Hematopoietic multipotent progenitor cell treated with erythropoietin and hydrocortisone succinate and interleukin-3 and kit ligand, for 17 days (in vitro differentiated cells): ENCODE measurements around the gene SPEG.

Experiments
- DNase-seq: peaks from one replicate; pipeline ENCODE4 v3.0.0-alpha.2; 2015; ENCODE audit warnings: low spot score

The SPEG gene

DNA sequence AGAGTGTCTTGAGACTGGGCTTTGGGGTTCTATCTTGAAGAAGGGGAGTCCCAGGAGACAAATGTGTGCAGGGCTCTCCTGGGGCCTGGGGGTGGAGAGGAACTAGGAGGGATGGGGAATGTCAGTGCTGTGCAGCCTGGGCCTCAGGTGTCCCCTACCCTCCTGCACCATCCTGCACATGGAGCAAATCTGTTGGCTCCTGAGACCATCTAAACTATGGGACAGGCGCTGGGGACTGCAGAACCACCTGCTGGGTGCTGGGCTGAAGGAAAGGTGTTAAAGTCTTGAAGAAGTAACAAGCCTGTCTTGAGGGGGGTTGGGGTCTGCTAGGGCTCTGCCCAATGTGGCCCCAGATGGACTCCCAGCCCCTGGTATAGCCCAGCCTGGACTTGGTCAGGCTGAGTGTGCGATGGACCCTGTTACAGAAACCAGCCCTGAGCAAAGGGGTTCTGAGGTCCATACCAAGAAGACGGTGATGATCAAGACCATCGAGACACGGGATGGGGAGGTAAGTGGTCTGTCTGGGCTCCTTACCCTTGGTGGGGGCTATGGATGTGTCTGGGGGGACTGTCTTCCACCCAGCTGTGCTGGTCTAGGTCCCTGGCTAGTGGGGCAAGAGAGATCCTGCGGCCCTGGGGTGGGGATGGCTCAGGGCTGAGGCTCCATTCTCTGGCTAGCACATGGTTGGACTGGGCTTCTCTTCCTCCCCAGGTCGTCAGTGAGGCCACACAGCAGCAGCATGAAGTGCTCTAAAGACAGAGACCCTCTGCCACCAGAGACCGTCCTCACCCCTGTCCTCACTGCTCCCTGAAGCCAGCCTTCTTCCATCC, 9.2 kb upstream of the SPEG start:
- DNase-seq = no peak

DNA sequence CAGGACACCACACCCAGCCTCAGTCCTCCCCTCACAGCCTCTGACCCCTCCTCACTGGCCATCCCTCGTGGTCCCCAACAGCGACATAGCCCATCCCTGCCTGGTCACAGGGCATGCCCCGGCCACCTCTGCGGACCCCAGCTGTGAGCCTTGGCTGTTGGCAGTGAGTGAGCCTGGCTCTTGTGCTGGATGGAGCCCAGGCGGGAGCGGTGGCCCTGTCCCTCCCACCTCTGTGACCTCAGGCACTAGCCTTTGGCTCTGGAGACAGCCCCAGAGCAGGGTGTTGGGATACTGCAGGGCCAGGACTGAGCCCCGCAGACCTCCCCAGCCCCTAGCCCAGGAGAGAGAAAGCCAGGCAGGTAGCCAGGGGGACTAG, 8.6 kb upstream of the SPEG start:
- DNase-seq = no peak

DNA sequence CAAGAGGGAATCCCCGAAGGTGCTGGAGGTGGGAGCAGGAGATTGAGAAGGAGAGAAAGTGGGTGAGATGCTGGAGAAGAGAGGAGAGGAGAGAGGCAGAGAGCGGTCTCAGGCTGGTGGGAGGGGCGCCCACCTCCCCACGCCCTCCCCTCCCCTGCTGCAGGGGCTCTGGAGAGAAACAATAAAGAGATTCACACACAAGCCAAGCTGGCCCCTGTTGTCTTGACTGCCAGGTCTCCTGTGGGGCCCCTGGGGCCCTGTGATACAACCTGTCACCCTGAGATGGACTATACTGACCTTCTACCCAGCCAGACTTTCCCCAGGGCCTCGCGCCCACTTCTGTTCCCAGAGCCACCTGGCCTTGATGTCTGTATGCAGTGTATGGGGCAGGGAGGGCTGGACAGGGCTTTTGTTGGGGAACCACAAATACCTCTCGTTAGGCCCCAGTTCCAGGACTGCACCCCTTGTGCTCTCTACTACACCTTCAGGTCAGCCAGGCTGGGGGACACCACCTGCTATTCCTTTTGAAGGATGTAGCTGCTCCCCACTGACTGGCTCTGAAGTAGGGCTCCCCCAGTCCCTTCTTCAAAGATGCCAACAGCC, 8.0 kb upstream of the SPEG start:
- DNase-seq = no peak

DNA sequence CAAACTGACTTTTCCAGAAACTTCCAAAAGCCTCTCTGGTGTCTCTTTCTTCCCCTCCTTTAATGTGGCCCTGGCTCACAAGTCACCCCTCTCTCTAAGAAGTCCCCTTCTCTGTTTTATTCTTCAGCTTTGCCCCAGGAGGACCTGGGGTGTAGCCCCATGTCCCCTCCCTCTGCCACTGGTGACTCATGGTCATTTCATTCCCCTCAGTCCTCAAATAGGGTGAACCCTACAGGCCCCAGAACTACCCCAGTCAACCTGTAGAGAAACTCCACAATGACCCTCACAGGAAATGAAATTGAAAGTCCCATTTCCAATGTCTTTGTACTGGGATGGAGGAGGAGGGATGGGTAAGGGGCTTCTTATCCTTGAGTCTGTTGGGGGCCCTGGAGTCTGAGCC, 6.2 kb upstream of the SPEG start:
- DNase-seq = no peak

DNA sequence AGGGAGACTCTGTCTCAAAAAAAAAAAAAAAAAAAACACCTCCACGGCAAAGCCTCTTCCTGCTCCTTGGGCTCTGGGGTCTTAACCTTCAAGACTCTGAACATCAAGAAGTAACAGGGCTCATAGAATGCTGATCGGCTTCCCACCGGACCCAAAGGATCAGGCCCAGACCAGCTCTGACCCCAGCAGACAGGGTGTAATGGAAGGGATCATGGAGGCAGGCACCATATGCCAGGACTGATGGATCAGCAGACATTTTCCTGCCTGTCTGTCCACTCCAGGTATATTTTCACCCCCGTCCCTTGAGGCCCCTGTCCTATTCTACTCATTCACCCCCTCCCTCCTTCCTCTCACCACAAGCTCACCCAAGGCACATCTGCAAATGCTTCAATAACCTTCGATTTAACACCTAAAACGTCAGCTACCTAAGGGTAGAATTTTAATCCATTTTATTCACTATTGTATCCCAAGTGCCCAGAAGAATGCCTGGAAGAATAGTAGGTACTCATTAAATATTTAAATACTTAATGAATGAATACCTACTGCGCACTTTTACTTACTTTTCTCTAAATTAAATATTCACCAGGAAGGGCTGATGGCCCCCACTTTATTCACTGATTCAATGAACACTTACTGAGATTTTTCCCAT, 4.6 kb upstream of the SPEG start:
- no peak for DNase-seq

DNA sequence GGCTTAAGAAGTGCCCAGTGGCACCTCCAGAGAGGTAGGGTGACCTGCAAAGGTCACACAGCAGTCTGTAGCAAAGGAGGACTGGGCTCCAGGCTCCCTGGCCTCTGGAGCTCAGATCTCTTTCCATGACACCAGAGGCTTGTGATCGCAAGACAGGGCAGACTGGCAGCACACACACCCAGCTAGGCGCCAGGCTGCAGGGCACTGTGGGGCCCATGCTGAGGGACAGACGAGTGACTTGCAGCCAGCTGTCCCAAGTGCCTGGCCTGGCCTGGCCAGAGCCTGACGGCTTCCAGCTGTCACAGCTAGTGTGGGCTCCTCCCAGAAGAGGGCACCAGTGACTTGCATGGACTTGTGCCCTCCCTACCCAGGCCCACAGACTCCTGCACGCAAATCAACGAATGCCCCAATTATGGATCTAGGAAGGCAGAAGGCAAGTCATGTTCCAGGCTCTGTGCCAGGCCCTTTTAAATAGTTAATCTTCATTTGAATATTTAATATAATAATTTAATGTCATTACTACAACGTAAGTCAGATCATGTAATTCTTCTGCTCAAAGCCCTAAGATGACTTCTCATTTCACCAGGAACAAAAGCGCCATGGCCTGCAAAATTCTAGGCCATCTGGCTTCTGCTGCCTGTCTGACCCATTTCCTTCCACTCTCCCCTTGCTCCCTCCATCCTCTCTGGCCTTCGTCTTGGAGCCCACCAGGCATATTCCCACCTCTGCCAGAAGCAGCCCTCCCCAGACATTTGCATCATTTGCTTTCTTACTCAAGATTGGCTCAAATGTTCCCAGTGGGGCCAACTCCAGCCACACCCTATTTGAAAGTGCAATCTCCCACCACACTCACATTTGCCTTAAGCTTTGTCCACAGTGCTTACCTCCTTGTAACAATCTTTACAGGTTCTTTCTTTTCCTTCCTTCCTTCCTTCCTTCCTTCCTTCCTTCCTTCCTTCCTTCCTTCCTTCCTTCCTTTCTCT, 3.7 kb upstream of the SPEG start:
- DNase-seq = no peak

DNA sequence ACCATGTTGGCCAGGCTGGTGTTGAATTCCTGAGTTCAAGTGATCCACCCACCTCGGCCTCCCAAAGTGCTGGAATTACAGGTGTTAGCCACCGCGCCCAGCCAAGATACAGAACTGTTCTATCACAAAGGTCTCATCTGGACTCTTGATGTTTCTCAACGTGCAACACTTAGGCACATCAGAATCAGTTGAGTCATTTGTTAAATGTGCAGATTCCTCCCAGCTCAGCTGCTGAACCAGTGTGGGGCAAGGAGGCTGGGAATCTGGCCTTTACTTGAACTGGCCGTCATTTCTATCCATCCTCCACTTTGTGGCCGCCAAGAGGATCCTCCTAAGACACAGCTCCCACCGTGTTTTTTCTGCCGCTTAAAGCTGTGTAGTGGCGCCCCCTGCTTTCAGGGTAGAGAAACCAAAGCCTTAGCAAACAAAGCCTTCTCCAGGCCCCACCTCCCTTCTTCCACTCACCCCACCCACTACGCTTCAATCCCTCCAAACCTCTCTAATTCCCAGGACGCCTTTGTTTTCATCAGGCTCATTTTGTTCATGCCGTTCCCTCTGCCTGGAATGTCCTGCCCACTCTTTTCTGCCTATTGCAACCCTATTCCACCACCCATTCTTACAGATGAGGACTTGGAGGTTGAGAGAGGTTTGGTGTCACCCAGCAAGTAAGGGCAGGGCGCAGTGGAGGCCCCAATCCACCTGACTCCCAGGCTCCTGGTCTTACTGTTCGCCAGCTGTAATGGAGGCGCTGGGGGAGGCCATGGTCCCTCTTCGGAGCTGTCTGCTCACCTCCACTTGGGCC, 776 bp upstream of the SPEG start:
- no peak for DNase-seq

DNA sequence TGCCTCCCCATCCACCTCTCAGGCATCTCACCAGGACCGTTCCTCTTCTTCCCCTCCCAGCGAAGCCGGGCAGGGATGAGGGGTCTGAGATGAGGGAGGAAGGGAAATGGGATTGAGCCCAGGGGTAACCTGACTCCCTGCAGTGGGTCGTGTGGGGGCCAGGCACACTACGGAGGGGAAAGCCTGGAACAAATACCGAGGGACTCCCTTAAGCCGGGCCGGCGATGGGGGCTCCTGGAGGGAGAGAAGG, 250 bp upstream of the SPEG start:
- DNase-seq = no peak

DNA sequence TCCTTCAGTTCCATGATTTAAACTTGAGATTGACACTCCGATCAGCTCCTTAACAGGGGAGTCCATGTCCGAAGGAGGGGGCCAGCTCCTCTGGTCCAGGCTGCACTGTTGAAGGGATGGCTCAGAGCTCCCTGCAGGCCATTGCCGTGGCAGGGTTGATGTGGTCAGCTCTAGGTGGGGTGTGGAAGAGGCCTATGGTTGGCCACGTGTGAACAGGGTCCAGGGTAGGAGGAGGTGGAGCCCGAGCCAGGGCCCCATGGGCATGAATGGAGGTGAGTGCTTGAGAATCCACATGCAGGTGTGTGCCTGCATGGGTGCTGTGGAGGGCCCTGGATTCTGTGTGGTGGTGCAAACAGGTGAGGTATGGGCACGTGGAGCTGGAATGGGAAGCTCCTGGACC, 1.1 kb downstream of the SPEG start:
- DNase-seq = no peak

DNA sequence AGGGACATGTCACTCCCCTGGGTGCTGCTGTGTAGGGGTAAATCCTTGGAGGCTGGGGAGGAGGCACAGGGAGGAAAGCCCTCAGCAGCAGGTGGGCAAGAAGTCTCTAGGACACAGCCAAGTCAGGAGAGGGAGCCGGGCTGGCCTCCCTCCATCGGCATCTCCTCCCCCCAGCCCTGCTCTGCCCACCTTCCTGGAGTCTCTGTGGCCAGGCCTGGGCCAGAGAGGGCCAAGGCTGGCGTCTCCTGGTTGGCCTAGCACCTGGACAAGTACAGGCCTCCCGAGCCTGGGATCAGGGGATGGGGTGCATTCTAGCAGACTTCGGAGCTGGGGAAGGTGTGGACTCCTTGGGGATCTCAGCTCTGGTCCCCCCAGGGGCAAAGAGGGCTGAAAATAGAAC, 1.8 kb downstream of the SPEG start:
- no peak for DNase-seq

DNA sequence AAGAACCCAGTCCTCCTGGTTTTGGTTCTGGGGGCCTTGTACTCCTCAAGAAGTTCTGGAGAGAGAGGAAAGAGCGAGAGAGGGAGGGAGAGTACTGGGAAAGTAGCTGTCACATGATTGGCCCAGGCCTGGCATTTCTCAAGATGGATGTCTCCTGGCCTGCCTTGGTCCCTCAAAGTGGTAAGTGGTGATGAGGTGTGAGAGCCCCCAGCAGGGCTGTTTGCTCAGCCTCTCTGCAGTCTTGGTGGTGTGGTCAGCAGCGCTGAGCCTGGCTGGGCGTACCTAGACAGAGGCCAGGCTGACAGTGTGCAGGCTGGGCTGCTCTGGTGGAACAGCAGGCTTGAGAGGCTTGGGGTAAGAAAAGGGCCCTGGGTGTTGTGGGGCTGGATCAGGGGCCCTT, 2.5 kb downstream of the SPEG start:
- DNase-seq = no peak

DNA sequence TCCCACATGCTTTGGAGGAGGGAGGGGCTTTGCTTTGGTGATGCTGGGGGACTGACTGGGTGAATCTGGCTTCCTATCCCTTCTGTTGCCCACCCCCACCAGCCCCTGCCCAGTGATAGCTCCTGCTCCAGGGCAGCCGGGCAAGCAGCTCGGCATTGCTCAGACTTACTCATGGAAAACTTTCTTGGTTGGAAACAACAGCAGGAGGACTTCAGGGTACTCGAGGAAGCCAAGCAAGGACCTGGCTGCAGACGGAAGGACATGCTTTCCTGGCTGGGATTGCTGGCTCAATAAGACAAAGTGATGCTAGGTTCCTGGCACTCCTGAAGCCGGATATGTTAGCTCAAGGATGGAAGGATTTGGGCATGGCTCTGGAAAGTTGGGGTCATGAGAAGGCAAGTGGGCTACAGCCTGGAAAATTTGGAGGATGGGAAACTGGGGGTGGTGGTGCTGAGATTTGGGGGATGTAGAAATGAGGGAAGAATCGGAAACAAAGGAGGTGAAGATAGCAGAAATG, 3.1 kb downstream of the SPEG start:
- DNase-seq = no peak

DNA sequence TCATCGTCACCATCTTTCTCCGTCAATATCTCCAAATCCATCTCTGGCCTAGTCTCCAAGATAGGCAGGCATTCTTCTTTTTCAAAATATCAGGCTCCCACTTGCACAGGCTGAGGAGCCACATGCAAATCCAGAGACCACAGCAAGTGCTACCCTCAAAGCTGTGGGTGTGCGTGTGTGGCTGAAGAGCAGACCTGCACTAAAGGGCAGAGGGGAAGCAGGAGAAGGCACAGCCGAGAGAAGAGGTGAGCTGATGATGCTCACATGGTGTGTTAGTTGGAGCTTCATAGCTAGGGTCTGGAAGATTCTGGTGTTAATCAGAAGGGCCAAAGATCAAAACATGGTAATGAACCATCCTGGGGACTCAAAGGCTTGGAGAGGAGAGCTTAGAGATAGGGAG, 3.8 kb downstream of the SPEG start:
- DNase-seq = no peak

DNA sequence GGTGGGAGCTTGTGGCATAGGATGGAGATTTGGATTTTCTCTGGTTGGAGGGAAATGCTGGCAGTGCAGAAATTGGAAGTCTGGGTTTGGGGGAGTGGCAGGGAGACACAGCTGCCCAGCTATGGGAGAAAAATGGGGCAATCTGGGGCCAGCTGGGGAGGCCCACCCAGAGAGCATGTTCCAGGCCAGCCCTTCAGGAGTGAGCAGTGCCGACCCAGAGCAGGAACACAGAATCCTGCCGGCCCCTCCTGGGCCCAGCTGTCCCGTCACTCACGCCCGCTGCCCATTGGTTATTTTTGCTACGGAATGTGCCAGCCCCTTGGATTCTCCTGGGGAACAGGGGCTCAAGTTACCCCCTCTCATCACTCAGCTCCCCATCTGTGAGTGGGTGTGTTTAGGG, 4.9 kb downstream of the SPEG start:
- DNase-seq = no peak

DNA sequence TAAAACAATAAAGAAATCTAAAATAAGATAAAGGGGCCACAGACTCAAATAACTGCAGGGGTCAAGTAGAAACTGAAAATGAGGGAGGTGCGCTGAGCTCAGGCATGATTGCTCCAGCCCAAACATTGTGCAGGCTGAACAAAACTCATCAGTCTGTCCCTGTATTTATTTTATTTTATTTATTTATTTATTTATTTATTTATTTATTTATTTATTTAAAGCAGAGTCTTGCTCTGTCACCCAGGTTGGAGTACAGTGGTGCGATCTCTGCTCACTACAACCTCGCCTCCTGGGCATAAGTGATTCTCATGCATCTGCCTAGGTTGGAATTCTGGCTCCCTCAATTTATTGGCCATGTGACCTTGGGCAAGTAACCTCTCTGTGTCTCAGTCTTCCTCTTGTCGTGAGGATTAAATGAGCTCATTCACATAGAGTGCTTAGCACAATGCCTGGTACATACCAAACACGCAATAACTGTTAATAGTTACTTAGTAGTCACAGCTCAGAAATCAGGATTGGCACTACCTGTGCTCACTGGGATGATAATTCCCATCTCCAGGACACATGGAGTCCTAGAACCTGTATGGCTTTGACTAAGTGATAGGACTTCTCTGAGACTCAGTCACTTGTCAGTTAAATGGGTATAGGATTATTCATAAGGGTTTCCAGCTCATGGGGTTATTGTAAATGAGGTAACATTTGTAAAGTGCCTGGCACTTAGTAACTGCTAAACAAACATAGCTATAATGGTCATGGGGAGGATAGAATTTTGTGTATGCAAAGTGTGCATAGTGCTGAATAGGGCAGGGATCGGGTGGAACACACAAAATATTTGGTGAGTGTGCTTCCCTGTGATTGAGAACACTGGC, 6.0 kb downstream of the SPEG start:
- no peak for DNase-seq

DNA sequence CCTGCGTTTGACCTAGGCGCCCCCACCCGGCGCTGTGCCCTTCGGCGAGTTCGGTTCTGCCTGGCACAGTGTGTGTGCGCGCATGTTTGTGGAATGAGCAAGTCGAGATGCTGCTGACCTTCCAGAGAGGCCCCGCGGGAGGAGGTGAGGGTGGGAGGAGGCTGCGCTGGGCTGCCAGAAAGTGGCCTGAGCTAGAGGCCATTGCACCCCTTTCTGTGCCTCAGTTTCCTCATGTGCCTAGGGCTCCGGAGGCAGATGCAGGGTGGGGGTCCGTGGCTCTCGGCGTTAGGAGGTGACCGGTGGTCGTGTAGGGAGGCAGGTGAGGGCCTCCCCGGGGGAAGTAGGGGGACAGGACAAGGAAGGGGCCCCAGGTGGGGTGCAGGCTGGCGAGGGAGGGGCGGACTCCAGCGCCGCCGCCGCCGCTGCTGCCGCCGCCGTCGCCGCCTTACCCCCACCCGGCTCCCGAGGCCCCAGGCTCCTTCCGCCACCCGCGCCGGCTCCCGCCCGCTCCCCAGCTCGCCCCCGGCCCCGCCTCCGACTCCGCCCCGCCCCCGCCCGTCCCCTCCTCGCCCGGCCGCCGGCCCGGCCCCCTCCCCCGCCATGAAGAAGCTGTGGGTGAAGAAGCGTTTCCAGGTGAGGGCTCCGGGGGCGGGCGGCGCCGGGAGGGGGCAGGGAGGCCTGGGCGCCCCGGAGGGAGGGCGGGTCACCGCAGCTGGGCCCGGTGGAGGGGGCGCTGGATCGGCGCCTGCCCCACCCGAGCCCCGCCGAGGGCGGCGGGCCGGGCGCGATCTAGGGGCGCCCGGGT, 7.0 kb downstream of the SPEG start:
- DNase-seq = no peak

DNA sequence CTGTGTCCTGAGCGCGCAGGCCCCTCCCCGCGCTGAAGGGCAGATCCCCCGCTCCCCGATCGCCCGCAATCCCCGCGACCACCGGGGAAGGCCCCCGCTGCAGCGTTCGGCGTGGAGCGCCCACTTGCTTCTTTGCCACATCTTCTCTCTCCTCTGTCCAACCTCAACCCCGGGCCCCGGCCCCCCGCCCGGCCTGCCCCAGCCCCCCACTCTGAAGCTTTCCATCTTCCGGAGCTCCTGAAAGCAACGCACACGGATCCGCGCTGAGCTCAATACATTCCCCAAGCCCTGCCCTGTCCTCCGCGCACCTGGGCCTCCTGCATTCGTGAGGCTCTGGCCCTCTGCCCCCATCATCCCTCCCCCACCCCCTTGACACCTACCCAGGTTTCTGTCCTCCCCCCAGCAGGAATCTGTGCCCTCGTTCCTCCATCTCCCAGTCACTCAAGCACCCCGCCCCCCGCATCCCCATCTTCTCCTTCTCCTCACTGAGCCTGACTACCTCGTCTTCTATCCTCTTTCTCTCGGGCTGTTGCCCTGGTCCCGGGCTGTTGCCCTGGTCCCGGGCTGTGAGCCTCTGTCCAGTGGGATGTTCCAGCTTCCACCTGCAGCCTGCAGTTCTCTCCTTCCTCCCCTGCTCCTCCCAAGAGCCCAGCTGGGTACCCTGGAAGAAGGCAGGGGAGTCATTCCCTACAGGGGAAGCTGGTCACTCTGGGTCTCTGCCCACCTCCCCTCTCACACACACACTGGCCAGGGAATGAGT, 7.8 kb downstream of the SPEG start:
- no peak for DNase-seq

DNA sequence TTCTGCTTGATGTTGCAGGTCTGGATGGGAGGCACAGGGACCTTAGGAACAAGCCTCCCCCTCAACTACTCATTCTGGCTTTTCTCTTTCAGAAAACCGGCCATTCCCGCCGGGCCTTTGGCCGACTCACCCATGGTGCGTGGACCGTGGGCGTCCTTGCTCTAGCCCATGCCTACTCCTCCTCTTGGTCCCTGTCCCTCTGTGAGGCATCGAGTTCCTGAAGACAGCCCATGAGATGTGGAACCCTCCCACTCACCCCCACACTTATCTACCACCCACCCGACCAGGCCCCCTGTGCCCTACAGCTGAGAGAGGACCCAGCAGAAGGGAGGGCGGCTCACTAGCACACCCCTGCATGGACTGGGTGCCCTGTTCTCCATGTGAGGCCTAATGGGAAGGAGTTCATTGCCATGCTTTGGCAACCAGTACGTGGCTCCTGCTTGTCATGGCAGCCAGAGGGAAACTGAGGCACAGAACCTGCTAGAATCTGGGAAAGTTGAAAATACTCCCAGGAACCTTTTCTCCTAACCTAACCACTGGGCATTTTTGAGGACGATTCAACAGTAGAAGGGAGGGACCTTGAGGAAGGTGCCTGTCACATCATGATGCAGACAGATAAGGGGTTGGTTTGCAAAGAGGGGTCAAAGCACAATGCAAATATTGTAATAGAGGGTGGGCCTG, 8.5 kb downstream of the SPEG start:
- no peak for DNase-seq

DNA sequence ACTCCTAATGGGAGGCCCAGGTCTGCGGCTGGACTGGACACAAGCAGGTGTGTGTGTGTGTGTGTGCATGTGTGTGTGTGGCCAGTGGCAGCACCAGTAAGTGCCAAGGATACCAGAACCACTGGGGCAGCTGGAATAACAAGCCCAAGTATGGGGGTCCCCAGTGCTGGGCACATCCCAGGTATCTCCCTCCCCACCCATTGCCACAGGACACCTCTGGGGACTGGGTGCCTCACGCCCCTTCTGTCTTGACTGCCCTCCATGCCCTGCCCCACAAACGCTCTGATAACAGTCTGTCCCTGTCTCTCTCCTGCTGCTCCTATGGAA, 9.0 kb downstream of the SPEG start:
- DNase-seq = no peak
